ENCODE data around the gene BSND. TPM values are rescaled to one million over a fixed set of nuclear protein-coding genes. Genes with fewer than 3 reads are reported as not detected.

Gene BSND
- under 0.01 TPM in 2 replicates for total RNA-seq

GRCh38 chr1:54998677-54999076 is at the start of gene BSND:
Gene BSND (plus strand): TSS chr1:54998933. CDS start chr1:54999187, 254 bp downstream.

GRCh38 chr1:54980528-54981241 is 18.0 kb upstream of the BSND start, which contains the start of gene TMEM61:
Gene TMEM61 (plus strand): TSS chr1:54980628. CDS start chr1:54981066, 438 bp downstream.

GRCh38 chr1:55039342-55040082 is 40.8 kb downstream of the BSND start, which contains the start of gene PCSK9:
Gene PCSK9 (plus strand): TSS chr1:55039548. CDS start chr1:55039838, 290 bp downstream.

Other genes with a start within 250 kb of the BSND start
- 5.5 and 6.7 TPM in 2 replicates for gene PARS2, start 234.4 kb upstream of the BSND start, total RNA-seq
- gene TTC22, start 197.6 kb upstream of the BSND start, total RNA-seq: 6.8 and 27.6 TPM in 2 replicates
- gene DHCR24, start 111.7 kb upstream of the BSND start, total RNA-seq: 116 and 550 TPM in 2 replicates
- gene TMEM61, start 18.3 kb upstream of the BSND start, total RNA-seq: 0.68 and 4.0 TPM in 2 replicates
- 11.7 and 37.3 TPM in 2 replicates for gene PCSK9, start 40.6 kb downstream of the BSND start, total RNA-seq
- 59.7 and 67.3 TPM in 2 replicates for gene USP24, start 216.4 kb downstream of the BSND start, total RNA-seq